IMR-90 (cell line): ENCODE data around the gene GDNF. TPM values are rescaled to one million over a fixed set of nuclear protein-coding genes. Genes with fewer than 3 reads are reported as not detected.
A peak's percentile ranks its signal among the peaks of the same experiment; 100 is the strongest.

Source experiments
- ATAC-seq: fragments of 200-7000 bp; cut with Tn5 transposase; 2 replicates; pipeline ENCODE4 v1.9.1; 2020; ENCODE audit warnings: low read depth, mild to moderate bottlenecking, moderate library complexity
- BruUV-seq: library from RNA; stranded (reverse); fragments of 400-500 nt; replicated peaks from 2 replicates; lab custom pipeline; 2021; lab: Mats Ljungman, UMichigan
- CTCF ChIA-PET: fragments of 300-600 bp; formaldehyde crosslinking; extraction: SDS; loops from one replicate; lab custom pipeline; 2021; ENCODE audit warnings: antibody characterized with exemption; lab: Yijun Ruan, JAX
- POLR2A ChIA-PET: fragments of 300-600 bp; sonication (Branson Sonifier 250); formaldehyde crosslinking; loops from one replicate; lab custom pipeline; 2022; ENCODE audit warnings: antibody characterized with exemption; ENCODE audit not compliant: unreplicated experiment; lab: Charles Lee
- DNase-seq: peaks from one replicate; pipeline ENCODE4 v3.0.0; 2013
- H2AFZ ChIP-seq: replicated peaks from 2 replicates; pipeline ENCODE3; 2013; ENCODE audit warnings: low read length, mild to moderate bottlenecking; ENCODE audit not compliant: poor library complexity
- H2AK5ac ChIP-seq: 2 replicates; pipeline ENCODE4 v1.6.1; 2013; ENCODE audit warnings: low read depth, low read length, inconsistent platforms
- H2AK9ac ChIP-seq: replicated peaks from 2 replicates; pipeline ENCODE3; 2013; ENCODE audit warnings: mild to moderate bottlenecking, low read depth, low read length, moderate library complexity; ENCODE audit not compliant: poor library complexity
- H2BK120ac ChIP-seq: 2 replicates; pipeline ENCODE4 v1.6.1; 2013; ENCODE audit warnings: low read depth, low read length, inconsistent platforms
- H2BK15ac ChIP-seq: 3 replicates; pipeline ENCODE4 v1.6.1; 2013; ENCODE audit warnings: low read depth, low read length, inconsistent platforms
- H2BK20ac ChIP-seq: 2 replicates; pipeline ENCODE4 v1.6.1; 2013; ENCODE audit warnings: low read depth, mild to moderate bottlenecking, inconsistent platforms, low read length, moderate library complexity
- H2BK5ac ChIP-seq: 2 replicates; pipeline ENCODE4 v1.6.1; 2013; ENCODE audit warnings: mild to moderate bottlenecking, low read depth, low read length, inconsistent platforms; ENCODE audit not compliant: poor library complexity, severe bottlenecking
- H3K14ac ChIP-seq: replicated peaks from 2 replicates; pipeline ENCODE4 v1.6.1; 2013; ENCODE audit warnings: low read depth, low read length, inconsistent platforms
- H3K18ac ChIP-seq: 2 replicates; pipeline ENCODE4 v1.6.1; 2013; ENCODE audit warnings: low read depth, low read length, control low read depth
- H3K23ac ChIP-seq: 2 replicates; pipeline ENCODE4 v1.6.1; 2013; ENCODE audit warnings: low read depth, low read length, inconsistent platforms
- H3K27ac ChIP-seq: 2 replicates; pipeline ENCODE4 v1.5.1; 2013; ENCODE audit warnings: mild to moderate bottlenecking, control low read depth, low read length; ENCODE audit not compliant: insufficient read depth
- H3K27me3 ChIP-seq: 2 replicates; pipeline ENCODE4 v1.6.1; 2013; ENCODE audit warnings: low read length; ENCODE audit not compliant: control insufficient read depth, insufficient read depth
- H3K36me3 ChIP-seq: 2 replicates; pipeline ENCODE4 v1.6.1; 2013; ENCODE audit warnings: low read length, mixed read lengths; ENCODE audit not compliant: control insufficient read depth, insufficient read depth
- H3K4ac ChIP-seq: 2 replicates; pipeline ENCODE4 v1.6.1; 2013; ENCODE audit warnings: low read depth, low read length, inconsistent platforms
- H3K4me1 ChIP-seq: 2 replicates; pipeline ENCODE4 v1.6.1; 2013; ENCODE audit warnings: low read length, mixed read lengths; ENCODE audit not compliant: control insufficient read depth, insufficient read depth
- H3K4me2 ChIP-seq: 2 replicates; pipeline ENCODE4 v1.6.1; 2013; ENCODE audit warnings: low read depth, mild to moderate bottlenecking, control low read depth, low read length, moderate library complexity
- H3K4me3 ChIP-seq: 2 replicates; pipeline ENCODE4 v1.5.1; 2013; ENCODE audit warnings: low read depth, mild to moderate bottlenecking, control low read depth, low read length, moderate library complexity; ENCODE audit not compliant: insufficient read depth
- H3K56ac ChIP-seq: 2 replicates; pipeline ENCODE4 v1.6.1; 2013; ENCODE audit warnings: low read length, inconsistent platforms; ENCODE audit not compliant: insufficient read depth; ENCODE audit errors: extremely low read depth
- H3K79me1 ChIP-seq, 2 experiments: 2 replicates each; pipeline ENCODE4 v1.6.1; 2013; ENCODE audit warnings: low read length in 2 of 2, inconsistent platforms in 1 of 2, low read depth in 1 of 2
- H3K9ac ChIP-seq: 2 replicates; pipeline ENCODE4 v1.6.1; 2013; ENCODE audit warnings: low read depth, low read length, control low read depth
- H3K9me1 ChIP-seq: 2 replicates; pipeline ENCODE4 v1.6.1; 2013; ENCODE audit warnings: low read length, inconsistent platforms; ENCODE audit not compliant: insufficient read depth
- H3K9me3 ChIP-seq: 2 replicates; pipeline ENCODE4 v1.6.1; 2013; ENCODE audit warnings: low read length; ENCODE audit not compliant: control insufficient read depth, insufficient read depth
- H4K20me1 ChIP-seq: 2 replicates; pipeline ENCODE4 v1.6.1; 2013; ENCODE audit warnings: low read length, inconsistent platforms; ENCODE audit not compliant: insufficient read depth
- H4K5ac ChIP-seq: 2 replicates; pipeline ENCODE4 v1.6.1; 2013; ENCODE audit warnings: mild to moderate bottlenecking, low read depth, low read length, control low read depth
- H4K8ac ChIP-seq, 2 experiments: 2 replicates each; pipeline ENCODE4 v1.6.1; 2013; ENCODE audit warnings: low read depth in 2 of 2, low read length in 2 of 2, control low read depth in 1 of 2, inconsistent platforms in 1 of 2
- H4K91ac ChIP-seq: 2 replicates; pipeline ENCODE4 v1.6.1; 2013; ENCODE audit warnings: low read depth, low read length, inconsistent platforms; ENCODE audit not compliant: insufficient read depth
- BHLHE40 ChIP-seq: fragments of 150-350 bp; IDR thresholded peaks from 2 replicates; pipeline ENCODE4 v1.6.1; 2016; ENCODE audit warnings: mild to moderate bottlenecking, low read depth, low read length
- CEBPB ChIP-seq: IDR thresholded peaks from 2 replicates; pipeline ENCODE4 v1.6.1; 2012; ENCODE audit warnings: low read depth, low read length, improper control_type of control experiment
- CHD1 ChIP-seq: IDR thresholded peaks from 2 replicates; pipeline ENCODE4 v1.6.1; 2012; ENCODE audit warnings: low read depth, low read length, improper control_type of control experiment
- CTCF ChIP-seq: conservative IDR thresholded peaks from 2 replicates; pipeline ENCODE4 v1.5.1; 2012; ENCODE audit warnings: mild to moderate bottlenecking, low read depth, low read length, improper control_type of control experiment
- ELK1 ChIP-seq: fragments of 150-350 bp; IDR thresholded peaks from 2 replicates; pipeline ENCODE4 v1.6.1; 2016; ENCODE audit warnings: low read depth, mild to moderate bottlenecking, low read length, moderate library complexity, borderline replicate concordance
- FOS ChIP-seq: fragments of 150-350 bp; IDR thresholded peaks from 2 replicates; pipeline ENCODE4 v1.6.1; 2016; ENCODE audit warnings: low read depth, low read length
- MAFK ChIP-seq: IDR thresholded peaks from 2 replicates; pipeline ENCODE4 v1.6.1; 2012; ENCODE audit warnings: low read depth, low read length, improper control_type of control experiment
- MXI1 ChIP-seq: IDR thresholded peaks from 2 replicates; pipeline ENCODE4 v1.6.1; 2012; ENCODE audit warnings: low read depth, mild to moderate bottlenecking, low read length, moderate library complexity, borderline replicate concordance
- NFE2L2 ChIP-seq: fragments of 150-350 bp; IDR thresholded peaks from 2 replicates; pipeline ENCODE4 v1.6.1; 2016; ENCODE audit warnings: low read depth, mild to moderate bottlenecking, low read length
- POLR2A ChIP-seq: IDR thresholded peaks from 2 replicates; pipeline ENCODE4 v1.6.1; 2012; ENCODE audit warnings: mild to moderate bottlenecking, low read depth, low read length
- RAD21 ChIP-seq: IDR thresholded peaks from 2 replicates; pipeline ENCODE4 v1.6.1; 2012; ENCODE audit warnings: low read length, improper control_type of control experiment
- RCOR1 ChIP-seq: IDR thresholded peaks from 2 replicates; pipeline ENCODE4 v1.6.1; 2012; ENCODE audit warnings: mild to moderate bottlenecking, low read length, improper control_type of control experiment; ENCODE audit not compliant: insufficient replicate concordance
- RFX5 ChIP-seq: IDR thresholded peaks from 2 replicates; pipeline ENCODE4 v1.8.0; 2012; ENCODE audit warnings: low read depth, mild to moderate bottlenecking, low read length, moderate library complexity
- SMC3 ChIP-seq: fragments of 150-350 bp; IDR thresholded peaks from 2 replicates; pipeline ENCODE4 v1.6.1; 2016; ENCODE audit warnings: low read depth, mild to moderate bottlenecking, antibody characterized with exemption, low read length, moderate library complexity
- USF2 ChIP-seq: fragments of 150-350 bp; IDR thresholded peaks from 2 replicates; pipeline ENCODE4 v1.6.1; 2017; ENCODE audit warnings: mild to moderate bottlenecking, antibody characterized with exemption, low read length, low read depth
- WGBS, 2 experiments: methylation state at CpG; one replicate each; pipeline versions ENCODE4 v1.1.5 to v1.1.7; 2013; ENCODE audit warnings: missing lambda C conversion rate in 2 of 2; ENCODE audit not compliant: insufficient read length in 1 of 2; ENCODE audit errors: extremely low coverage in 2 of 2; 5-methylcytosine and 5-hydroxymethylcytosine counted together
- dilution Hi-C: fragments of 300-500 bp; cut with HindIII; formaldehyde crosslinking; loops from one replicate; pipeline ENCODE4 v1.14.3; 2018; ENCODE audit warnings: low sequenced_read_pairs; ENCODE audit not compliant: unreplicated experiment
- in situ Hi-C: fragments of 300-500 bp; cut with MboI; formaldehyde crosslinking; loops from 3 replicates; pipeline ENCODE4 v1.14.3; 2019; ENCODE audit warnings: low sequenced_read_pairs, inconsistent platforms, mixed read lengths
- intact Hi-C: fragments of 100-400 bp; cut with micrococcal nuclease; formaldehyde crosslinking; loops from 2 replicates; pipeline ENCODE4 v1.10.0; 2022
- polyA plus RNA-seq, 3 experiments: library from polyadenylated mRNA; depleted of rRNA; stranded (reverse); fragments of >200 nt; gene quantifications; 2 replicates each; pipeline ENCODE4 v1.2.3, GENCODE V29; 2012; ENCODE audit warnings: low replicate concordance in 1 of 3
- total RNA-seq: library from RNA; depleted of rRNA; stranded (reverse); fragments of >200 nt; gene quantifications from 2 replicates; pipeline ENCODE4 v1.2.3, GENCODE V29; 2012

GDNF gene
- total and polyA plus RNA-seq, 2 of the 4 experiments (the other 2 are of a cell fraction) = 0.18 to 0.82 TPM

- no peak overlapping the region for H3K9ac ChIP-seq
- 0 out of 2 replicates have a peak, but pooled peaks cover 3% of the 10 kb centered on the region for H3K9me1 ChIP-seq
- no peaks in the 10 kb centered on the region for H3K36me3 ChIP-seq
- BruUV-seq = no TSS peak
- no peaks in the 10 kb centered on the region for H3K27me3 ChIP-seq
- H3K4me3 ChIP-seq = no peak overlapping the region
- peak overlapping the region; percentile 70; the same call in 1 of the 2 replicates for H3K14ac ChIP-seq
- dilution Hi-C loops (no loop called here), intact Hi-C loops (no loop called here), in situ Hi-C loops (no loop called here)
- no peak overlapping the region for H2AK9ac ChIP-seq
- no peak overlapping the region for H3K4me2 ChIP-seq
- no peaks in the 10 kb centered on the region for H3K79me1 ChIP-seq
- H3K4me1 ChIP-seq = peaks cover 4% of the 10 kb centered on the region; the same call in 1 of the 2 replicates
- no peak overlapping the region for H3K27ac ChIP-seq
- peak overlapping the region; percentile 69; the same call in 1 of the 2 replicates for H2BK20ac ChIP-seq
- H4K5ac ChIP-seq = no peak overlapping the region
- peak overlapping the region; percentile 50; the same call in 1 of the 2 replicates for H3K4ac ChIP-seq
- H3K23ac ChIP-seq = no peak overlapping the region
- CTCF ChIA-PET = interaction anchor here (0.6 kb wide), 1 partner anchor 233 kb away, joined by 4 read pairs; no protein-coding TSS in a partner anchor
- ATAC-seq (peak; percentile 72), DNase-seq (peak; percentile 85)
- no peak overlapping the region; the same call in 1 of the 2 replicates for H3K18ac ChIP-seq
- no peaks in the 10 kb centered on the region for H3K9me3 ChIP-seq
- H2BK5ac ChIP-seq = no peak overlapping the region
- H4K8ac ChIP-seq = no peak overlapping the region
- POLR2A ChIA-PET = no interaction called here
- H4K20me1 ChIP-seq = no peaks in the 10 kb centered on the region
- H2AK5ac ChIP-seq = peak overlapping the region; percentile 68
- WGBS, 2 experiments = no CpG with 5 or more reads among the region's 5 CpGs
- no peak overlapping the region for H2BK15ac ChIP-seq
- no peak overlapping the region for H3K56ac ChIP-seq
- peak overlapping the region; percentile 55; the same call in 1 of the 2 replicates for H4K91ac ChIP-seq
- H2AFZ ChIP-seq = no peak overlapping the region
- peak overlapping the region; percentile 69; the same call in 1 of the 2 replicates for H2BK120ac ChIP-seq
- no peak for TF ChIP-seq SMC3
- peak; percentile 76 for TF ChIP-seq FOS
- no peak for TF ChIP-seq RAD21
- TF ChIP-seq CTCF = no peak
- TF ChIP-seq CHD1 = no peak
- TF ChIP-seq BHLHE40 = no peak
- TF ChIP-seq MAFK = 0 out of 2 replicates have a peak, but pooled peaks have one; percentile 3
- TF ChIP-seq POLR2A = no peak
- TF ChIP-seq CEBPB = peak; percentile 87
- TF ChIP-seq ELK1 = no peak
- TF ChIP-seq MXI1 = no peak
- TF ChIP-seq NFE2L2 = peak; percentile 67
- no peak for TF ChIP-seq RCOR1
- no peak for TF ChIP-seq RFX5
- no peak for TF ChIP-seq USF2
These were observed 52.9 kb downstream of the GDNF start for GRCh38 chr5:37786862-37787519.
